ENCODE data around the gene NPC1.
"Not testable (repeated sequence)": the region's sequence is repeated elsewhere in the genome, so short reads cannot be mapped to it uniquely, and the experiment has no call there.

NPC1 gene

DNA sequence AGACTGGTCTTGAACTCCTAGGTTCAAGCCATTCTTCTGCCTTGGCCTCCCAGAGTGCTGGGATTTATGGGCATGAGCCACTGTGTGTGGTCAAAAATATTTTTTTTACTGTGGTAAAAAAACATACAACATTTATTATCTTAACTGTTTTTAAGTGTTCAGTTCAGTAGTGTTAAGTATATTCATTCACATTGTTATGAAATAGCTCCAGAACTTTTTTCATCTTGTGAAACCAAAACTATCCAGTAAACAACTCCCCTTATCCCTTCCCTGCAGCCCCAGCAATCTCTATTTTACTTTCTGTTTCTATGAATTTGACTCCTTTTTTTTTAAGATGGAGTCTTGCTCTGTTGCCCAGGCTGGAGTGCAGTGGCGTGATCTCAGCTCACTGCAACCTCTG is 73.7 kb downstream of the NPC1 start:
- no peak for TF ChIP-seq CTCF (IDR thresholded peaks at IDR 0.05; ENCODE audit: control extremely low read depth, extremely low read depth, low read depth, missing control alignments)
- DNase-seq (ENCODE audit: extremely low spot score) = no peak
- POLR2A ChIA-PET = no interaction called here
- CTCF ChIA-PET = interaction anchor here (1.0 to 1.3 kb wide), 3 partner anchors 10 to 14 kb away, joined by 3 to 5 read pairs (median 3); no protein-coding TSS in a partner anchor

DNA sequence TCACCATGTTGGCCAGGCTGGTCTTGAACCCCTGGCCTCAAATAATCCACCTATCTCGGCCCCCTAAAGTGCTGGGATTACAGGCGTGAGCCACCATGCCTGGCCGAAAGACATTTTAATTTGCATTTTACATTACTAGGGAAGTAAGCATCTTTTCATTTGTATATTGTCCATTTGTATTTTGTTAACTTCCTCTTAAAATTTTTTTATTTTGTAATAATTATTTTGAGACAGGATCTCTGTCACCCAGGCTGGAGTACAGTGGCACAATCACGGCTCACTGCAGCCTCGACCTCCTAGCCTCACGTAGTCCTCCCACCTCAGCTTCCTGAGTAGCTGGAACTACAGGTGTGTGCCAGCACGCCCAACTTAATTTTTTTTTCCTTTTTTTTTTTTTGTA is 74.1 kb downstream of the NPC1 start:
- POLR2A ChIA-PET; DNase-seq (ENCODE audit: extremely low spot score): not testable (repeated sequence)
- CTCF ChIA-PET = interaction anchor here (1.0 to 1.3 kb wide), 3 partner anchors 10 to 14 kb away, joined by 3 to 5 read pairs (median 3); no protein-coding TSS in a partner anchor

- DNase-seq (ENCODE audit: extremely low spot score); POLR2A ChIA-PET: not testable (repeated sequence)
- CTCF ChIA-PET = interaction anchor here (0.8 to 1.7 kb wide), 2 partner anchors 11 to 12 kb away, joined by 4 to 6 read pairs; no protein-coding TSS in a partner anchor
Observed at GRCh38 chr18:23510923-23511322, 75.4 kb downstream of the NPC1 start.

- CTCF ChIA-PET = interaction anchor here (1.3 to 14.2 kb wide), 3 partner anchors 10 to 23 kb away, joined by 6 to 178 read pairs (median 46); no protein-coding TSS in a partner anchor
Observed at GRCh38 chr18:23506393-23506792, 79.9 kb downstream of the NPC1 start.

GRCh38 chr18:23504720-23505119 is 81.6 kb downstream of the NPC1 start:
- DNase-seq (ENCODE audit: extremely low spot score) = peak; percentile 74
- ChIA-PET POLR2A (interaction anchor here (0.6 to 0.9 kb wide), 2 partner anchors 18 to 28 kb away, joined by 3 to 6 read pairs; no protein-coding TSS in a partner anchor), CTCF (interaction anchor here (0.8 to 14.2 kb wide), 8 partner anchors 9 to 81 kb away, joined by 3 to 178 read pairs (median 6); partner anchors contain the start of genes NPC1 and RIOK3)
- TF ChIP-seq CTCF (IDR thresholded peaks at IDR 0.05; ENCODE audit: control extremely low read depth, extremely low read depth, low read depth, missing control alignments) = no peak

More at GRCh38 chr18:23506393-23506792, 79.9 kb downstream of the NPC1 start:
- no peak for TF ChIP-seq CTCF (IDR thresholded peaks at IDR 0.05; ENCODE audit: control extremely low read depth, extremely low read depth, low read depth, missing control alignments)
- POLR2A ChIA-PET = no interaction called here
- DNase-seq (ENCODE audit: extremely low spot score) = no peak

GRCh38 chr18:23503963-23504344 is 82.4 kb downstream of the NPC1 start:
- DNase-seq (ENCODE audit: extremely low spot score) = no peak
- ChIA-PET POLR2A (no interaction called here), CTCF (interaction anchor here (1.7 to 14.2 kb wide), 3 partner anchors 12 to 36 kb away, joined by 6 to 178 read pairs (median 46); no protein-coding TSS in a partner anchor)
- TF ChIP-seq CTCF (IDR thresholded peaks at IDR 0.05; ENCODE audit: control extremely low read depth, extremely low read depth, low read depth, missing control alignments) = no peak

DNA sequence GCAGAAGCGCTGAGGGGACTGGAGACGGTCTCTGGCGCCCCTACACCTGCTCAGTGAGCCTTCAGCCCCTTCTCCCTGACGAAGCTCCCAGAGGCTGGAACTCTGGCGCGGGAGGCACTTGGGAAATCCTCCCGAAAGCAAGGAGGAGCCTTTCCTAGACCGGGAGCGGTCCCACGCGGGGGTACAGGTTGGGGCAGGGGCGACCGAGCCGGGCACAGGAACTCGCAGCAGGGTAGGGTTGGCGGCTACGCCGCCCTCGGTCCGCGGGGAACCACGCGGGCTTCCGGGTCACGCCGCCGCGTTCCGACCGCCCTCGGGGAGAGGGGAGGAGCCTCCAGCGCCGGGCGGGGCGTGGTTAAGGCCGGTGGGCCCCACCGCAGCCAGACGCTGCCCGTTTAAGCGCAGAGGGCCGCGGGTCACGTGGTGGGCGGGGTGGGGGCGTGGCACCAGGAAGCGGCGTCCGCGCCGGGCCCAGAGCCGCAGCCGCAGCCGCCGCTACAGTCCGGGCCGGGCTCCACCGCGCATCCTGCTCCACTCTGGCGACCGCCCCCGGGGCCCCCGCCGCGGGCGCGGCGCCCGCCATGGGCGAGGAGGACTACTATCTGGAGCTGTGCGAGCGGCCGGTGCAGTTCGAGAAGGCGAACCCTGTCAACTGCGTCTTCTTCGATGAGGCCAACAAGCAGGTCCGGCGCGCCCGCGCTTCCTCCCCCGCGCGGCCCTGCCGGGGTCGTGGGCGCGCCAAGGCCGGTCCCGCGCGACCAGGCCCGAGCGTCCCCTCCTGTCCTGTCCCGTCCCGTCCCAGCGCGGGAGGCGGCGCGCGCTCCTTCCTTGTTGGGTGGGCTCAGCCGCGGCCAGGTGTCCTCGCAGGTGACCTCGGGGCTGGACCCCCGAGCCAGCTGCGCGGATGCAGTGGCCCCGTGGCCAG is 83.0 kb downstream of the NPC1 start, which contains the start of gene RMC1:
Gene RMC1, plus strand, starts transcription at position 474 of the 925 bp plus-strand sequence. Its CDS starts 108 bp downstream, at position 582.
- peak; percentile 25 for TF ChIP-seq CTCF (IDR thresholded peaks at IDR 0.05; ENCODE audit: control extremely low read depth, extremely low read depth, low read depth, missing control alignments)
- POLR2A ChIA-PET = interaction anchor here (0.6 kb wide), 1 partner anchor 21 kb away, joined by 3 read pairs; no protein-coding TSS in a partner anchor
- CTCF ChIA-PET = interaction anchor here (1.2 to 14.2 kb wide), 3 partner anchors 13 to 45 kb away, joined by 3 to 178 read pairs (median 46); no protein-coding TSS in a partner anchor
- DNase-seq (ENCODE audit: extremely low spot score) = peak; percentile 96

Data from GM10248 (cell line).